A549 (cell line): Measurements from ENCODE around the gene CORO2A. TPM values are rescaled to one million over a fixed set of nuclear protein-coding genes. Genes with fewer than 3 reads are reported as not detected.

Source experiments
- ATAC-seq, 2 experiments: fragments of 200-7000 bp in 1 of 2; fragments of >200 bp in 1 of 2; cut with Nextera tagmentation in 1 of 2; cut with Tn5 transposase in 1 of 2; 3 replicates each; pipeline versions ENCODE4 v1.8.0 to v1.9.1; 2018 to 2020; ENCODE audit warnings: mild to moderate bottlenecking in 1 of 2, moderate library complexity in 1 of 2
- CTCF ChIA-PET: fragments of 300-600 bp; sonication (Branson Sonifier 250); formaldehyde crosslinking; extraction: SDS; loops from one replicate; lab custom pipeline; 2021; ENCODE audit warnings: antibody characterized with exemption, inconsistent platforms; lab: Yijun Ruan, JAX
- POLR2A ChIA-PET: fragments of 350-600 bp; formaldehyde crosslinking; extraction: SDS; loops from one replicate; lab custom pipeline; 2021; ENCODE audit warnings: antibody characterized with exemption, inconsistent platforms; lab: Yijun Ruan, JAX
- DNase-seq, 2 experiments: peaks; one replicate each; pipeline versions ENCODE4 v3.0.0 to v3.0.0-alpha.2; 2011 to 2016; ENCODE audit warnings: low read depth in 1 of 2, low spot score in 1 of 2
- FAIRE-seq: peaks from 2 replicates; lab custom pipeline; 2011; peaks lifted over from hg19 to GRCh38; lab: Jason Lieb, UNC
- H3K27ac ChIP-seq, 2 experiments: fragments of >200 bp; sonication (Bioruptor Twin); formaldehyde crosslinking; 3 replicates each; pipeline ENCODE4 v1.5.1; 2016 to 2017
- H3K4me1 ChIP-seq: fragments of >200 bp; sonication (Bioruptor Twin); formaldehyde crosslinking; 3 replicates; pipeline ENCODE4 v1.6.1; 2016
- H3K4me2 ChIP-seq: fragments of >200 bp; sonication (Bioruptor Twin); formaldehyde crosslinking; 3 replicates; pipeline ENCODE4 v1.6.1; 2016
- H3K4me3 ChIP-seq: fragments of >200 bp; sonication (Bioruptor Twin); formaldehyde crosslinking; 3 replicates; pipeline ENCODE4 v1.5.1; 2016
- H3K9me3 ChIP-seq: fragments of >200 bp; sonication (Bioruptor Twin); formaldehyde crosslinking; 3 replicates; pipeline ENCODE4 v1.6.1; 2016
- CBX2 ChIP-seq: fragments of 200-600 bp; sonication (generic); IDR thresholded peaks from 2 replicates; pipeline ENCODE4 v1.6.1; 2016; ENCODE audit warnings: low read depth, mild to moderate bottlenecking, borderline replicate concordance
- CEBPB ChIP-seq, 2 experiments: fragments of >200 bp in 1 of 2; sonication (Bioruptor Twin) in 1 of 2; formaldehyde crosslinking in 1 of 2; IDR thresholded peaks; 2 replicates each; pipeline ENCODE4 v1.6.1; 2012 to 2016
- CHD4 ChIP-seq: fragments of 200-600 bp; sonication (generic); IDR thresholded peaks from 2 replicates; pipeline ENCODE4 v1.6.1; 2016; ENCODE audit warnings: antibody characterized with exemption, mild to moderate bottlenecking, borderline replicate concordance
- CTCF ChIP-seq: fragments of >200 bp; sonication (Bioruptor Twin); formaldehyde crosslinking; IDR thresholded peaks from 3 replicates; pipeline ENCODE4 v1.5.1; 2016
- EHF ChIP-seq: fragments of 250-450 bp; sonication (Bioruptor Pico); IDR thresholded peaks from 2 replicates; pipeline ENCODE4 v1.5.0; 2020; ENCODE audit warnings: mild to moderate bottlenecking
- ELK1 ChIP-seq: fragments of 150-350 bp; IDR thresholded peaks from 2 replicates; pipeline ENCODE4 v1.6.1; 2014; ENCODE audit warnings: low read depth, mild to moderate bottlenecking, low read length
- FOSB ChIP-seq: fragments of 250-450 bp; sonication (Bioruptor Pico); IDR thresholded peaks from 2 replicates; pipeline ENCODE4 v1.5.0; 2020; ENCODE audit warnings: mild to moderate bottlenecking, moderate library complexity
- FOSL2 ChIP-seq, 2 experiments: fragments of 450-650 bp in 1 of 2; fragments of >200 bp in 1 of 2; sonication (Bioruptor Twin) in 1 of 2; formaldehyde crosslinking; IDR thresholded peaks; 2 replicates each; pipeline versions ENCODE4 v1.5.0 to v1.6.1; 2016 to 2020; ENCODE audit warnings: mild to moderate bottlenecking in 1 of 2, moderate library complexity in 1 of 2
- HEYL ChIP-seq: fragments of 250-450 bp; sonication (Bioruptor Pico); IDR thresholded peaks from 2 replicates; pipeline ENCODE4 v1.8.0; 2021; ENCODE audit warnings: mild to moderate bottlenecking, moderate library complexity
- HOXA7 ChIP-seq: fragments of 250-450 bp; sonication (Bioruptor Pico); IDR thresholded peaks from 2 replicates; pipeline ENCODE4 v1.5.0; 2020; ENCODE audit warnings: mild to moderate bottlenecking, moderate library complexity
- MAZ ChIP-seq: fragments of 150-350 bp; IDR thresholded peaks from 2 replicates; pipeline ENCODE4 v1.6.1; 2014; ENCODE audit warnings: antibody characterized with exemption, low read depth, low read length, borderline replicate concordance
- NPAS2 ChIP-seq: fragments of 250-450 bp; sonication (Bioruptor Pico); IDR thresholded peaks from 2 replicates; pipeline ENCODE4 v1.8.0; 2022; ENCODE audit warnings: mild to moderate bottlenecking, moderate library complexity, borderline replicate concordance
- POLR2A ChIP-seq: IDR thresholded peaks from 2 replicates; pipeline ENCODE4 v1.6.1; 2012; ENCODE audit warnings: mild to moderate bottlenecking, low read length
- RARB ChIP-seq: fragments of 250-450 bp; sonication (Bioruptor Pico); IDR thresholded peaks from 2 replicates; pipeline ENCODE4 v1.8.0; 2021; ENCODE audit warnings: mild to moderate bottlenecking, moderate library complexity
- RCOR1 ChIP-seq: fragments of 150-350 bp; IDR thresholded peaks from 2 replicates; pipeline ENCODE4 v1.6.1; 2014; ENCODE audit warnings: antibody characterized with exemption, low read length, low read depth
- SREBF2 ChIP-seq: fragments of 450-650 bp; IDR thresholded peaks from 2 replicates; pipeline ENCODE4 v1.6.1; 2014; ENCODE audit warnings: mild to moderate bottlenecking, moderate library complexity
- USF2 ChIP-seq: fragments of 450-650 bp; IDR thresholded peaks from 2 replicates; pipeline ENCODE4 v1.6.1; 2014; ENCODE audit warnings: antibody characterized with exemption
- ZNF302 ChIP-seq: fragments of 250-450 bp; sonication (Bioruptor Pico); IDR thresholded peaks from 2 replicates; pipeline ENCODE4 v1.9.0; 2021; ENCODE audit warnings: inconsistent platforms, mild to moderate bottlenecking, moderate library complexity
- ZSCAN20 ChIP-seq: fragments of 250-450 bp; sonication (Bioruptor Pico); IDR thresholded peaks from 2 replicates; pipeline ENCODE4 v1.8.0; 2022; ENCODE audit warnings: mild to moderate bottlenecking, moderate library complexity
- WGBS: methylation state at CpG from one replicate; pipeline ENCODE4 v1.1.6; 2017; ENCODE audit errors: missing lambda C conversion rate; 5-methylcytosine and 5-hydroxymethylcytosine counted together
- polyA plus RNA-seq, 4 experiments: library from polyadenylated mRNA; depleted of rRNA in 3 of 4; stranded (reverse); fragments of >200 nt; fragmentation: RNase III in 1 of 4; extraction: RNeasy Plus Mini Kit Qiagen cat#74134 plus additional on column Dnase treatment in 1 of 4; gene quantifications; 2 replicates in 3 of 4; 3 replicates in 1 of 4; pipeline ENCODE4 v1.2.3, GENCODE V29; 2011 to 2017
- TF ChIP-seq, protein P1 (sequence below): fragments of 250-450 bp; sonication (Bioruptor Pico); IDR thresholded peaks from 2 replicates; pipeline ENCODE4 v1.5.0; 2020; ENCODE audit warnings: low read depth, mild to moderate bottlenecking, moderate library complexity
- TF ChIP-seq, protein P2 (sequence below): fragments of 250-450 bp; sonication (Bioruptor Pico); IDR thresholded peaks from 2 replicates; pipeline ENCODE4 v1.5.0; 2021; ENCODE audit warnings: mild to moderate bottlenecking, moderate library complexity, borderline replicate concordance

Gene CORO2A
- polyA plus RNA-seq, 2 of the 4 experiments (the other 2 are of a cell fraction): 0.49 to 2.0 TPM

DNA sequence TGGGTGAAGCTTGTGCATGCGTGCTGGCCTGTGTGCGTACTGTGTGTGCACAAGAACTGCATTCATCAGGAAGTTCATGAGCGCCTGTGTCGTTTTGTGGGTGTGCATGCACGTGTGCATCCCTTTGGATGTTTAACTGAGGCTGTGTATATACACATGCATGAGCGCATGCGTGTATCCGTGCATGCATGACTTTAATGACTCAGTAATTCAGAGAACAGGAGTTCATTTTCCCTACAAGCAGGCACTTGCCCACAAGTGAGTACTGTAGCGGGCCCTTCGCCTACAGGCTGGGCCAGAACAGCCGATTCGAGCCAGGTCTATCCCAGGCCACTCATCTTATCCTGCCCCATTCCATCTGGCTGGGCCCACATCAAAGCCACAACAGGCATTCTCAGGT lies 29.8 kb downstream of the CORO2A start (continued):
- no peak for TF ChIP-seq FOSL2 (IDR thresholded peaks at IDR 0.05)
- TF ChIP-seq FOSL2 (CRISPR knock-in tag; IDR thresholded peaks at IDR 0.05): no peak
- TF ChIP-seq ZNF302: no peak
- TF ChIP-seq CEBPB (IDR thresholded peaks at IDR 0.05): no peak
- TF ChIP-seq RARB: no peak
- TF ChIP-seq, protein P1, sequence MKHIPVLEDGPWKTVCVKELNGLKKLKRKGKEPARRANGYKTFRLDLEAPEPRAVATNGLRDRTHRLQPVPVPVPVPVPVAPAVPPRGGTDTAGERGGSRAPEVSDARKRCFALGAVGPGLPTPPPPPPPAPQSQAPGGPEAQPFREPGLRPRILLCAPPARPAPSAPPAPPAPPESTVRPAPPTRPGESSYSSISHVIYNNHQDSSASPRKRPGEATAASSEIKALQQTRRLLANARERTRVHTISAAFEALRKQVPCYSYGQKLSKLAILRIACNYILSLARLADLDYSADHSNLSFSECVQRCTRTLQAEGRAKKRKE (CRISPR knock-in tag): no peak
- no peak for TF ChIP-seq POLR2A
- no peak for TF ChIP-seq USF2
- TF ChIP-seq CTCF: no peak
- TF ChIP-seq HEYL (CRISPR knock-in tag): no peak

GRCh38 chr9:98161851-98162250 lies 30.6 kb downstream of the CORO2A start:
- no peak for ATAC-seq
- POLR2A ChIA-PET: no interaction called here
- WGBS: 78% methylated on average over 4 of the region's 4 CpGs

More at GRCh38 chr9:98161851-98162250, 30.6 kb downstream of the CORO2A start:
- DNase-seq: no peak
- no peak overlapping the region for H3K27ac ChIP-seq
- H3K4me1 ChIP-seq: peaks cover 12% of the 10 kb centered on the region
- H3K4me2 ChIP-seq: no peak overlapping the region
- CTCF ChIA-PET: interaction anchor here (0.6 to 1.4 kb wide), 5 partner anchors 9 to 357 kb away, joined by 3 to 4 read pairs (median 4); no protein-coding TSS in a partner anchor
- H3K9me3 ChIP-seq: no peaks in the 10 kb centered on the region
- H3K4me3 ChIP-seq: no peak overlapping the region
- TF ChIP-seq RCOR1 (no peak), HOXA7 (CRISPR knock-in tag) (no peak), HEYL (CRISPR knock-in tag) (no peak), SREBF2 (no peak), NPAS2 (CRISPR knock-in tag) (no peak), EHF (CRISPR knock-in tag) (no peak), CHD4 (no peak), POLR2A (no peak), FOSB (CRISPR knock-in tag) (no peak), ZSCAN20 (no peak), CTCF (no peak), CBX2 (no peak), MAZ (no peak), ELK1 (no peak)
- TF ChIP-seq, protein P2, sequence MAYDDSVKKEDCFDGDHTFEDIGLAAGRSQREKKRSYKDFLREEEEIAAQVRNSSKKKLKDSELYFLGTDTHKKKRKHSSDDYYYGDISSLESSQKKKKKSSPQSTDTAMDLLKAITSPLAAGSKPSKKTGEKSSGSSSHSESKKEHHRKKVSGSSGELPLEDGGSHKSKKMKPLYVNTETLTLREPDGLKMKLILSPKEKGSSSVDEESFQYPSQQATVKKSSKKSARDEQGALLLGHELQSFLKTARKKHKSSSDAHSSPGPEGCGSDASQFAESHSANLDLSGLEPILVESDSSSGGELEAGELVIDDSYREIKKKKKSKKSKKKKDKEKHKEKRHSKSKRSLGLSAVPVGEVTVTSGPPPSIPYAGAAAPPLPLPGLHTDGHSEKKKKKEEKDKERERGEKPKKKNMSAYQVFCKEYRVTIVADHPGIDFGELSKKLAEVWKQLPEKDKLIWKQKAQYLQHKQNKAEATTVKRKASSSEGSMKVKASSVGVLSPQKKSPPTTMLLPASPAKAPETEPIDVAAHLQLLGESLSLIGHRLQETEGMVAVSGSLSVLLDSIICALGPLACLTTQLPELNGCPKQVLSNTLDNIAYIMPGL (CRISPR knock-in tag): no peak
- FAIRE-seq: no peak
